GM19023 (cell line): ENCODE results near the gene TMEM144.
A peak's percentile ranks its signal among the peaks of the same experiment; 100 is the strongest.

Experiments used
- ATAC-seq: cut with Tn5 transposase; IDR thresholded peaks from one replicate; pipeline ENCODE4 v1.9.1; 2021; ENCODE audit warnings: mild to moderate bottlenecking, moderate library complexity; ENCODE audit not compliant: unreplicated experiment

TMEM144 gene

DNA sequence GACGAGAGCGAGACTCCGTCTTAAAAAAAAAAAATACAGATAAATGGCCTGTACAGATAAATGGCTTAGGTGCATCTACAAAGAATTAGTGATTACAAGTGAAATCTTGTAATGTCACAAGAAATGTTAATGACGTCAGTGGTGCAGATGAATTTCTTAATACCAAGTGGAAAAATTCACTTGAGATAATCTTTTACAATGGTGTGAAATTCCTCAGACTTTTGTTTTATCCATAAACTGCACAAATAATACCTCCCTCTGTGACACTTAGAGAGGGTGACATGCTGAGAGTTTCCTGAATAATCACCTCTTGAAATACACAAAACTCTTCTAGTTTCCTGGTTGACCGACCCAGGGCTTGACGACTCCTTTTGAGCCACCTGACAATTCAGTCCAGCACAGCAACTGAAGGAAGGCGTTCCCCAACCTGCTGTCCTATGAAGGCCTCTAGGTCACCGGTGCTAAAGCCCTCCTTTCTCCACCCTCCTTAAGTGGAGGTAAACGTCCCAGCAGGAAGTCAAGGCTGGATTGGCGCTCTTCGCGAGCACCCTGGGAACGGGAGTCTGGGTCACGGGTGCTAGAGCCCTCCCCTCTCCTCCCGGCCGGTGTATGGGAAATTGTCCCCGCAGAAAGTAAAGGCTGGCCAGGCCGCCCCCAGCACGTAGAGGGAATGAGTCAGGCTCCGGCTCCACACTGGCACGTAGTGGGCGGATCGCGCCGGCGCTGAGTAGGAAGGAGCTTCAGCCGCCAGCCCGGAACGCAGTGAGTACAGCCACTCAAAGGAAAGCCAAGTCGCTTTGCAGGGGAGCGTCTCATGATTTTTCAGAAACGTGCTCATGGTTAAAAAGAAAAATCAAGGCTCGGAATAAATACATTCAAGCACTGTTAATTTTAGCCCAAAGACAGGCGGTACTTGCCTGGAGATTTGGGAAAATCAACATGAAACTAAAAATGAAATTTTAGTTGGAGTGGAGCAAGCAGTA is at the start of gene TMEM144:
TMEM144 (plus strand) TSS at position 662 of the 983 bp plus-strand sequence. CDS start 2,182 bp downstream, outside the sequence.
- peak; percentile 92 for ATAC-seq

DNA sequence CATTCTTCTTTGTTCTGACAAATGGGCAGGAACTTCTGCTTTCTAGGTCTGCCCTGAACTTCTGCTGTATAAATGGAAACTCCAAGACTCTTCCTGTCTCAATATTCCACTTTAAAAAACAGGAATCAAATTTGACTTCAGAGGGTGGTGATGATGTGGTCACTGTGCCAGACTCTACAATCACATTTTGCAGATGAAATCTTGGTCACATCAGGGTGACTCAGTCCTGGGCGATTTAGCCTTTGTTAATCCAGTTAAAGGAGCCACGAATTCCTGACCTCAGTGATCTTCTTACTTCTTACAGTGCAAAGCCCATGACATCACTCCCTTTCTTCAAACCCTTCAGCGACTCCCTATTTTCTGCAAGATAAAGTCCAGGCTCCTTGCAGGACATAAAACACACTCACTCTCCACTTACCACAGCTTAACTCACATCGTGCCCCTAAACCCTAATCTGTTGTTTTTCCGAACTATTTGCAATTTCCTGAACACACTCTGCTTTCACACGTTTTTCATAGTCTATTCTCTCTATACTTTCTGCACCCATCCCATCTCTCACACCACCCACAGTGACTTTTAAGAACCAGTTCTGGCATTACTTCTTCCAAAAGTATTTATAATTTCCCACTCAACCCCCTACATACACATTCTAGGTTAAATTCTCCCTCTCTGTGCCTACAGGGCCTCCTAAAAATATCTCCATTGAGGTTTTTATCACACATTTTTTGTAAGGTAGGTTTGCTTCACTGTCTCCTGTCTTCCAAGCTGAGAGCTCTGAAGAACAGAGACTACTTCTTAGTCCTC is 48.5 kb upstream of the TMEM144 start:
- no peak for ATAC-seq

DNA sequence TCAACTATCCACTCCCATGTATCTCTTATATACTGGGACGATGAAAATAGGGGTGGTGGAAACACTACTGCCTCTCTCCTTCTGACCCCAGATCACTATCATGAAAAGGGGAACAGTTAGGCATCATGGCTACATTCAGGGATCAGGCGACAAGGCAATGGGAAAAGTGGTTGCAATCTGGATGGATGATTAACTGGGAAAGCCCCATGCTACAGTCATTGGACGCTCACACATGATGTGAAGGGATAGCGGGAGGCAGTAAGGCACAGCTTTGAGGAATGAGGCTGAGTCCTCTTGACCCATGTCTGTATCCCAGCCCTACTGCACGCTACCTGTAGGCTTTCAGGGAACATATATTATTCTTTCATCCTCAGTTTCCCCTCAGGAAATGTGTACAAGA is 47.7 kb upstream of the TMEM144 start:
- ATAC-seq, result no peak

DNA sequence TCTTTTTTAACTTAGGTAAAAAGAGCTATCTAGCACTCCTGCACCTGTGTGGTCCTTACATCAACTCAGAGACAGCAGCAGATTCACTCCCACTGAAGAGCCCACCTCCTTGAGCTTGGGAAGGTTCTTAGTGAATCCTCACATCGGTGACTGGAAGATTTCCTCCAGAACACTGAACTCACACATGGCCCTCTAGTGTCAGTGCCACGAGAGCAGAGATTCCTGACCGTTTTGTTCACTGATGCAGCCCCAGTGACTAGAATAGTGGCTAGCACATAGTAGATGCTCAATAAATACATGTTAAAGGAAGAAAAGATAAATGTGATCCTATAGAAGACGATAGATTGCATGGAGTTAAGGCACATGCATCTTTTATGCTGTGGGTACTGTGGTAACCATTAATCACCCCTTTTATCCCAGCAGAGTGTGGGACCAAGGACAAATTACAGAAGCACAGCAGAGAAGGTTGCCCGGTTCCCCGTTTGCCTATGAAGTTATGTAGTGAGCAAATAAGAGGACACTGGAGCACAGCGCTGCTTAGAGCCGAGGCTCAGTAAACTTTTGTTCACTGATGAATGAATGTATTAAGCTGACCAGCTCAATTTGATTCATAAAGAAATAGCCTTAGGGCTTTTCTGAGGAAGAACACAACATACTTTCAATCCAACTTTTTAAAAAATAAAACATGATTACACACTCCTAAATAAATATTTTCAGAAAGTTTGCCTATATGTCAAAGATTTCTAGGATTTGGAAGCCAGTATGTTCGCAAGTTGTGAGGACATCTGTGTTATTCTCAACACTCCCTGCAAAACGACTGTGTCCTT is 46.1 kb upstream of the TMEM144 start:
- ATAC-seq, result no peak

GRCh38 chr4:158164768-158165213 is 45.5 kb upstream of the TMEM144 start:
- ATAC-seq, result no peak

GRCh38 chr4:158166701-158167100 is 43.6 kb upstream of the TMEM144 start:
- ATAC-seq, result no peak

- no peak for ATAC-seq
Observed at GRCh38 chr4:158168606-158169005, 41.7 kb upstream of the TMEM144 start.

GRCh38 chr4:158169506-158169905 is 40.8 kb upstream of the TMEM144 start:
- ATAC-seq, result no peak

DNA sequence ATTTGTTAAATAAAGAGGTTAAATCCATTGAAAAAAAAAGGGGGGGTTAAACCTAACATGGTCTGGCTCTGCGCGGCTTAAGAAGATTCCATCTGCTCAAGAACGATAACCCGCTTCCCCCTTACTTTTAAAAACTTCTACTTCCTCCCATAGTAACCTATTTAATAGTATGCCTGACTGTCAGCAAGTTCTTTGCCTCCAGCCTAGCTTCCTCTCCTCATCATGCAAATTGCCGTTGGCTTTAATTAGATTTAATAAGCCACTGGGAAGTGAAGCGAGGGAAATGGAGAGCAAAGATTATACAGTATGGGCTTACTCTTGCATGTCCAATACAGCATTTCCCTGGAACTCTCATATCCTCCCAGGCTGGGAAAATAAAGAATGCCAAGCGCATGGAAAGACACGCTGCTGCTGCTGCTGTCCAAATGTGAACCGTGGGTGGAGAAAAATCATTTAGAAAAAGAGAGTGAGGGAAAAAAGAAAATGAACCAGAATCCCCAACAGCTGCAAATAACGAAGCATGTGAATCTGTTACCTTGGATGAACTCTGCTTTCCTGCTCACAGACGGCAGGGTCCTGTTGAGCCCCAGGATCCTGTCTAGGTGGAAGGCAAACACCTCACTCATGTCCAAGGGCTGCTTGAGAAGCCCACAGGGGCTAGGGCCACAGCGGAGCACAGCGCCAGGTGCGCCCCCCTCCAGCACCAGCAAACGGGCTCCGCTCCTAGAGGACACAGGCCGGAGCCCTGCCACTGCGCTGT is 40.2 kb upstream of the TMEM144 start:
- ATAC-seq, result no peak

- no peak for ATAC-seq
Observed at GRCh38 chr4:158170691-158171561, 39.4 kb upstream of the TMEM144 start.

DNA sequence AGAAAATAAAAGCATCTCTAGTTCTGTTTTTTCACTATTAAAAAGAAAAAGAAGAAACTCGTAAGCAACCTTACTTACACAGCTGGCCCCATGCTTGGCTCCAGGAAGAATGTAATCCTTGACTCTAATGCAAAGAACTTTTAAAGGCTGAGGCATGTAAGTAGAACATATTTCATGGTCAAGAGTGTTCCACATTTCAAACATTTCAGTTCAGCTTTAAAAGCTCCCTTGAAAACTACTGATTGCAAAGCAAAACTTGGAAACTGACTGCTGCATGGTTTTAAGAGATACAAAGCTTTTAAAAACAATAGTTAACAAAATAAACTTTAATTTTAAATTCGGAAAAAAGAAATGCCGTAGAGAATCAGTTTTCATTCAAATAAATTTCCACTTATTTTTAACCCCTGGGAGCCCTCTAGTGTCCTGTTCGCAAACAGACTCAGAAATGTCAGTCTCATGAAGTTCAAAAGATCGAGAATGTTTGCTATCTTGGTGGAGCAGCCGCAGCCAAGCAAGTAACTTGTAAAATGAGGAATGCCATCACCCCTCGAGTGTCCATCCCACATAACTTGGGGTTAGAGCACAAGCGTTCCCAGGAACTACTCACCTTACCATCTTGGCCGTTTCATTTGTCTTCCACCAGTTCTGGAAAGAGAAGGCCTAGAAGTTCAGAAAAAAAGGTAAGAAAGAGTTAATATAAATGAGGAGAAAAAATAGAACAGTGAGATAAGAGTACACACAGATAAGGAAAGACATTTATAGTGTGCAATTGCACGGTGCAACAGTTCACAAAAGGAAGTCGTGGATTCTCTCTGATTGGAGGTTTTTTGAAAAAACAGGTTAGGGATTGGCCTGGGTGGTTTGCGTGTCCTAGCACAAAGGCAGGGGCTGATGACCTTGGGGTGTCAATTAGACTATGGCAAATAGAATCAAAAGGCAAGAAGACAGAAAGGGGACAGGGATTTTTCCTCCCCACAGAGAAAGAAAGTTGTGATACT is 37.7 kb upstream of the TMEM144 start, which contains the start of gene GASK1B:
GASK1B (minus strand) TSS at position 765 of the 998 bp plus-strand sequence. CDS start 1,650 bp downstream, outside the sequence.
- ATAC-seq, result no peak

DNA sequence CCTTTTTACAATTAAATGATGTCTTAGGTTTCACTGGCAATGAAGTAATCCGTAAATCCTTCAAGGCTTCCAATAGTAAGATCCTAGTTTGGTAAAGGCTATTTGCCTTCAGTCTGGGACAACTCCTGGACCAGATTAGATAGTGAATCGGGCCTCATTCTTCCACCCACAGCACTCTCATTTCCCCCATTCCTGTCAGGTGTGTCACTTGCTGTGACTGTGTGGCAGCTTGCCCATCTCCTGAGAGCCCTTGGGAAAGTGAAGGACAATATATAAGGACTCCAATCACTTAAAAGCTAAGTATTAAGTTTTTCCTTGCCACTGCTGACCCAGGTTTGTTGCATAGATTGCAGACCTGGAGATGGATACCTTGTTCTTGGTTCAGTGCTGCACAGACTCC is 34.2 kb upstream of the TMEM144 start:
- no peak for ATAC-seq

- no peak for ATAC-seq
Observed at GRCh38 chr4:158176776-158177175, 33.5 kb upstream of the TMEM144 start.

DNA sequence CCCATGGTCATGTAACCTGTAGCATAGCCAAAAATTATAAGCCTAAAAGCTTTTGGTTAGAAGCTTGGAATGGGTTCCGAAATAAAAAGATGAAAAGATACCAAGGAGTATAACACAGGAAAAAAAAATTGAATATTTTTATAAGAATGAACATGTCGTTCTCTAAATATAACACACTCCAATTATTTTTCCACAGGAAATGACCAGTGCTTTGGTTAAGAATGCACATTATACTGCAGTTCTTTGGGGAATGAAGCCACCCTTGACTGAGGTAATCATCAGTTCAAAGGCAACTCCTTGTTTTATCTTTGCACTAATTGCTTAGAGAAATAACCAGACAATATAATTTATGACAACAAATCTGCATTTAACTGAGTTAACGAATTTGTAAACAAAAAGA is 30.8 kb upstream of the TMEM144 start:
- ATAC-seq, result no peak

DNA sequence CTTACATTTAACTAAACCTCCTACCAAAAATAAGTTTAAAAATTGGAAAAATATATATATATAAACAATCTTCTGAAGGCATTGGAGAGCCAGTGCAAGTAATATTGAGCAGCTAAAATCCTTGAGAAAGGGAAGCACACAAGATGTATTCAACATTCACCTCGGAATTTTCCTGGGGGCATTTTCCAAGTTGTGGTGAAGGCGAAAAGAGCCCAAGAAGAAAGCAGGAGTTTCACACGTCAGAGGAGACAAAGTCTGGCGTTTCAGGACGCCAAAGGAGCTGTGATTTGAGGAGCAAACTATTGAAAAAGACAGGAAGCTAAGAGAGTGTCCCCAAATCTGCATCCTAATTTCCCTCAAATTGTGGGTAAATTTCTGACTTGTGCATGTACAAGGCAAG is 28.4 kb upstream of the TMEM144 start:
- ATAC-seq, result no peak

- ATAC-seq, result no peak
Observed at GRCh38 chr4:158182736-158183135, 27.6 kb upstream of the TMEM144 start.

DNA sequence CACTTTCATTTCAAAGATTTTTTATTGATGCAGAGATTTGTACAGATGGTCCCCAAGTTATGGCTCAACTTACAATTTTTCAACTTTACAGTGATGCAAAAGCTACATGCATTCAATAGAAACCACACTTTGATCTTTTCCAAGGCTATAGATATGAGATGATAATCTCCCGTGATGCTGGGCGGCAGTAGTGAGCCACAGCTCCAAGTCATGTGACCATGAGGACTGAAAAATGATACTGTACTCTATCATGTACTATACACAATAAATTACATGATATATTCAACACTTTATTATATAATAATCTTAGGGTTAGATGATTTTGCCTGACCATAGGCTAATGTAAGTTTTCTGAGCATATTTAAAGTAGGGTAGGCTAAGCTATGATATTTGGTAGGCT is 23.5 kb upstream of the TMEM144 start:
- ATAC-seq, result no peak

DNA sequence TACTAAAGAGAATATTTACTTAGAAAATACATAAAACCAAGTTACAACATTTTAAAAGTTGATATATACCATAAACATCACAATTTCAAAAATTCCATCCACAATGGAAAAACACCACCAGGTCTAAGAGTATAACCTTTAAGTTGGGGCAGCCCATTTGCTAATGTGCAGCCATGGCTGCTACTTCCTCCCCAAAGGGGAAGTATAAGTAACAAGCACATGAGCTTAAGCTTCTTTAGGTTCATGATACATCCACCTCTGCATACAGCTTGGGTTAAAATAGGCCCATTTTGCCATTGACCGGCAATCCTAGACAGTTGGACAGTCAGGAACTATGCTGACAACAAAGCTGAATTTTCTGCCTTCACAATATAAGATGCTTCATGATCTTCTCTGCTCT is 20.9 kb upstream of the TMEM144 start:
- no peak for ATAC-seq
